Natural killer cell (primary cell): ENCODE data around the gene CCDC77. TPM values are rescaled to one million over a fixed set of nuclear protein-coding genes. Genes with fewer than 3 reads are reported as not detected.
"Not testable (repeated sequence)": the region's sequence is repeated elsewhere in the genome, so short reads cannot be mapped to it uniquely, and the experiment has no call there.

Experiments
- ATAC-seq, 3 donors: fragments of 150-1000 bp in 2 of 3; fragments of 200-7000 bp in 1 of 3; cut with Tn5 transposase; 1 replicate in 1 of 3; 2 replicates in 2 of 3; pipeline ENCODE4 v1.10.0; 2021; ENCODE audit warnings: mild to moderate bottlenecking in 2 of 3, moderate library complexity in 2 of 3
- DNase-seq, 2 donors: peaks; one replicate each; pipeline versions ENCODE4 v3.0.0 to v3.0.0-alpha.2; 2013 to 2021; ENCODE audit warnings: mixed read lengths in 1 of 2
- H3K27ac ChIP-seq: one replicate; pipeline ENCODE4 v1.5.1; 2013; ENCODE audit warnings: mild to moderate bottlenecking, low read length
- H3K27me3 ChIP-seq: one replicate; pipeline ENCODE4 v1.6.1; 2013; ENCODE audit warnings: low read length; ENCODE audit not compliant: control insufficient read depth, insufficient read depth
- H3K36me3 ChIP-seq: one replicate; pipeline ENCODE4 v1.6.1; 2013; ENCODE audit warnings: low read length; ENCODE audit not compliant: control insufficient read depth, insufficient read depth
- H3K4me1 ChIP-seq: one replicate; pipeline ENCODE4 v1.6.1; 2013; ENCODE audit warnings: low read length; ENCODE audit not compliant: control insufficient read depth, insufficient read depth
- H3K4me3 ChIP-seq: one replicate; pipeline ENCODE4 v1.5.1; 2013; ENCODE audit warnings: low read length
- H3K9me3 ChIP-seq: one replicate; pipeline ENCODE4 v1.6.1; 2013; ENCODE audit warnings: low read length; ENCODE audit not compliant: control insufficient read depth, insufficient read depth
- H3K27ac Mint-ChIP-seq, 2 donors: one replicate each; pipeline ENCODE4 v1.8.0; 2022; ENCODE audit warnings: mild to moderate bottlenecking in 2 of 2, mixed read lengths in 2 of 2, moderate library complexity in 1 of 2
- H3K27me3 Mint-ChIP-seq, 2 donors: one replicate each; pipeline ENCODE4 v1.8.0; 2022; ENCODE audit warnings: low read depth in 2 of 2, mixed read lengths in 2 of 2
- H3K36me3 Mint-ChIP-seq: one replicate; pipeline ENCODE4 v1.8.0; 2022; ENCODE audit warnings: mixed read lengths
- H3K4me1 Mint-ChIP-seq, 2 donors: one replicate each; pipeline ENCODE4 v1.8.0; 2022; ENCODE audit warnings: mixed read lengths in 2 of 2
- H3K4me3 Mint-ChIP-seq: one replicate; pipeline ENCODE4 v1.8.0; 2022; ENCODE audit warnings: mild to moderate bottlenecking, moderate library complexity, mixed read lengths
- H3K9me3 Mint-ChIP-seq, 2 donors: one replicate each; pipeline ENCODE4 v1.8.0; 2022; ENCODE audit warnings: mixed read lengths in 2 of 2
- CTCF ChIP-seq: fragments of 200-600 bp; IDR thresholded peaks from one replicate; pipeline ENCODE4 v1.8.0; 2022; ENCODE audit warnings: antibody characterized with exemption
- WGBS: methylation state at CpG from one replicate; pipeline ENCODE4 v1.1.7; 2013; ENCODE audit warnings: missing lambda C conversion rate; ENCODE audit not compliant: insufficient coverage; 5-methylcytosine and 5-hydroxymethylcytosine counted together
- intact Hi-C: fragments of 100-400 bp; cut with micrococcal nuclease; formaldehyde crosslinking; loops from one replicate; pipeline ENCODE4 v1.14.2; 2022
- total RNA-seq, 4 donors: library from RNA; stranded (reverse); fragments of 120-200 nt in 1 of 4; gene quantifications; one replicate each; pipeline versions ENCODE4 v1.2.3 to v1.2.4, GENCODE V29; 2013 to 2022

CCDC77 gene
- total RNA-seq, 3 donors from 2014 or later (not counting 1 experiment from before 2014, with no cell fraction given), result 10.9 to 18.5 (median 15.1) TPM

- Histone ChIP-seq H3K4me3 (no peak overlapping the region), H3K27me3 (no peaks in the 10 kb centered on the region), H3K9me3 (peaks cover 5% of the 10 kb centered on the region), H3K27ac (no peak overlapping the region), H3K36me3 (peaks cover 76% of the 10 kb centered on the region), H3K4me1 (no peaks in the 10 kb centered on the region)
- intact Hi-C loops, result no loop called here
- Mint-ChIP-seq H3K4me3 (no peak overlapping the region), H3K9me3 (no peaks in the 10 kb centered on the region), H3K27ac (peak overlapping the region in 1 of 2 donors; percentile 38), H3K27me3 (no peaks in the 10 kb centered on the region), H3K4me1 (peaks cover 16 to 34% of the 10 kb centered on the region in 2 donors), H3K36me3 (peaks cover 21% of the 10 kb centered on the region)
- 100% methylated on average over 2 of the region's 2 CpGs for WGBS
- no peak for ATAC-seq
- TF ChIP-seq CTCF, result no peak
- no peak for DNase-seq
These were observed 34.6 kb upstream of the CCDC77 start for GRCh38 chr12:366820-367219.

GRCh38 chr12:367972-368371 is 33.5 kb upstream of the CCDC77 start:
- H3K4me3 ChIP-seq, result no peak overlapping the region
- Mint-ChIP-seq H3K4me1 (peaks cover 16 to 27% of the 10 kb centered on the region in 2 donors), H3K27ac (peak overlapping the region; percentile 19 to 56), H3K36me3 (peaks cover 13% of the 10 kb centered on the region), H3K4me3 (no peak overlapping the region), H3K9me3 (no peaks in the 10 kb centered on the region), H3K27me3 (no peaks in the 10 kb centered on the region)
- intact Hi-C loops, result no loop called here
- WGBS, result no CpG with 5 or more reads among the region's 1 CpG
- no peak for TF ChIP-seq CTCF
- no peaks in the 10 kb centered on the region for H3K4me1 ChIP-seq
- no peak overlapping the region for H3K27ac ChIP-seq
- DNase-seq (no peak), ATAC-seq (no peak)
- peaks cover 5% of the 10 kb centered on the region for H3K9me3 ChIP-seq
- H3K27me3 ChIP-seq, result no peaks in the 10 kb centered on the region
- peaks cover 65% of the 10 kb centered on the region for H3K36me3 ChIP-seq

GRCh38 chr12:370739-371485 is 30.5 kb upstream of the CCDC77 start:
- Mint-ChIP-seq H3K36me3 (peaks cover 29% of the 10 kb centered on the region), H3K4me1 (peaks cover 20 to 32% of the 10 kb centered on the region in 2 donors), H3K27ac (peak overlapping the region; percentile 42 to 56)
- intact Hi-C loops, H3K9me3 Mint-ChIP-seq, H3K4me3 ChIP-seq, H3K27me3 ChIP-seq, H3K4me3 Mint-ChIP-seq, H3K9me3 ChIP-seq, H3K27me3 Mint-ChIP-seq, DNase-seq, H3K27ac ChIP-seq, ATAC-seq, H3K4me1 ChIP-seq: not testable (repeated sequence)
- WGBS, result 100% methylated on average over 2 of the region's 5 CpGs
- H3K36me3 ChIP-seq, result peaks cover 44% of the 10 kb centered on the region

GRCh38 chr12:386651-387050 is 14.8 kb upstream of the CCDC77 start:
- peaks cover 0 to 2% of the 10 kb centered on the region in 2 donors for H3K9me3 Mint-ChIP-seq
- 73% methylated on average over 4 of the region's 4 CpGs for WGBS
- H3K4me1 ChIP-seq, result peaks cover 9% of the 10 kb centered on the region
- intact Hi-C loops, result no loop called here
- no peaks in the 10 kb centered on the region for H3K36me3 Mint-ChIP-seq
- no peak overlapping the region for H3K4me3 ChIP-seq
- H3K4me3 Mint-ChIP-seq, result peak overlapping the region; percentile 98
- no peaks in the 10 kb centered on the region for H3K27me3 Mint-ChIP-seq
- ATAC-seq (no peak), DNase-seq (no peak)
- peaks cover 26% of the 10 kb centered on the region for H3K36me3 ChIP-seq
- H3K9me3 ChIP-seq, result no peaks in the 10 kb centered on the region
- H3K27ac ChIP-seq, result peak overlapping the region; percentile 32
- H3K4me1 Mint-ChIP-seq, result peaks cover 45 to 50% of the 10 kb centered on the region in 2 donors
- H3K27me3 ChIP-seq, result no peaks in the 10 kb centered on the region
- no peak for TF ChIP-seq CTCF
- H3K27ac Mint-ChIP-seq, result peak overlapping the region; percentile 99
